Measurements from ENCODE around the gene PDE3B. TPM values are rescaled to one million over a fixed set of nuclear protein-coding genes. Genes with fewer than 3 reads are reported as not detected.

Gene PDE3B
- total RNA-seq, 3 donors from 2014 or later (not counting 1 experiment from before 2014, with no cell fraction given), result 18.2 to 42.3 (median 34.5) TPM

GRCh38 chr11:14622223-14622954, 21.2 kb upstream of the PDE3B start:
- H3K9me3 ChIP-seq (ENCODE audit: control insufficient read depth, insufficient read depth, low read length), result no peaks in the 10 kb centered on the region
- intact Hi-C loops (cut with micrococcal nuclease), result no loop called here
- H3K36me3 Mint-ChIP-seq, result no peaks in the 10 kb centered on the region
- H3K27me3 Mint-ChIP-seq (ENCODE audit: low read depth in 2 of 2), result no peaks in the 10 kb centered on the region
- no peak for TF ChIP-seq CTCF (IDR thresholded peaks at IDR 0.05)
- no peak for ATAC-seq
- no peak overlapping the region for H3K4me3 Mint-ChIP-seq
- H3K27me3 ChIP-seq (ENCODE audit: control insufficient read depth, insufficient read depth, low read length), result no peaks in the 10 kb centered on the region
- no peak for DNase-seq
- no peak overlapping the region for H3K27ac Mint-ChIP-seq
- WGBS (ENCODE audit: insufficient coverage), result 85% methylated on average over 5 of the region's 5 CpGs
- no peaks in the 10 kb centered on the region for H3K36me3 ChIP-seq (ENCODE audit: control insufficient read depth, insufficient read depth, low read length)
- no peak overlapping the region for H3K4me3 ChIP-seq (ENCODE audit: low read length)
- no peak overlapping the region for H3K27ac ChIP-seq (ENCODE audit: low read length)
- H3K9me3 Mint-ChIP-seq, result no peaks in the 10 kb centered on the region
- no peaks in the 10 kb centered on the region for H3K4me1 ChIP-seq (ENCODE audit: control insufficient read depth, insufficient read depth, low read length)
- H3K4me1 Mint-ChIP-seq, result peaks cover 10 to 14% of the 10 kb centered on the region in 2 donors

DNA sequence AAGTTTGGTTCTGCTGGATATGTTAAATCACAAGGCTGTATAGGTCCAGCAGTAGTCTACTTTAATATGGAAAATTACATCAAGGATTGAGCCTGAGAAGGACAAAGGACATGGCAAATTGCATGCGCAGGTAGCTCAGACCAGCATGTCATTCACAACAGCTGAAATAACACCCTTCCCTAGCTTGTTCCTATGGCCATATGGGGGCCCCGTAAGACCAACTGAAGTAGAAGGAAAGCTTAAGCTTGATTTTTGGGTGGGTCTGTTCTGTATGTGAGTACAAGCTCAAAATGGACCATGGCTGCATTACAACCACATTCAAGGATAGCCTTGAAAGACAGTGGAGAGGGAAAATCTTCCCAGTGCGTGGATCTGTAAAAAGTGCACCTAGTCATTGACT, 20.6 kb upstream of the PDE3B start:
- H3K4me3 ChIP-seq (ENCODE audit: low read length), result no peak overlapping the region

GRCh38 chr11:14625586-14626205, 17.9 kb upstream of the PDE3B start:
- H3K27ac Mint-ChIP-seq, result peak overlapping the region in 1 of 2 donors; percentile 44
- H3K36me3 Mint-ChIP-seq, result no peaks in the 10 kb centered on the region

More for the DNA sequence above, 20.6 kb upstream of the PDE3B start:
- no peak overlapping the region for H3K4me3 Mint-ChIP-seq
- H3K9me3 ChIP-seq (ENCODE audit: control insufficient read depth, insufficient read depth, low read length), result no peaks in the 10 kb centered on the region
- no peaks in the 10 kb centered on the region for H3K4me1 ChIP-seq (ENCODE audit: control insufficient read depth, insufficient read depth, low read length)
- no peak overlapping the region for H3K27ac Mint-ChIP-seq
- H3K27me3 Mint-ChIP-seq (ENCODE audit: low read depth in 2 of 2), result no peaks in the 10 kb centered on the region
- H3K27me3 ChIP-seq (ENCODE audit: control insufficient read depth, insufficient read depth, low read length), result no peaks in the 10 kb centered on the region
- no peaks in the 10 kb centered on the region for H3K36me3 Mint-ChIP-seq
- ATAC-seq, result peak in 1 of 3 donors; percentile 49
- intact Hi-C loops (cut with micrococcal nuclease), result no loop called here
- peaks cover 10 to 12% of the 10 kb centered on the region in 2 donors for H3K4me1 Mint-ChIP-seq
- no peaks in the 10 kb centered on the region for H3K36me3 ChIP-seq (ENCODE audit: control insufficient read depth, insufficient read depth, low read length)
- no peak for TF ChIP-seq CTCF (IDR thresholded peaks at IDR 0.05)
- peak in 1 of 2 donors; percentile 47 for DNase-seq
- no peaks in the 10 kb centered on the region for H3K9me3 Mint-ChIP-seq
- WGBS (ENCODE audit: insufficient coverage), result 95% methylated on average over 3 of the region's 3 CpGs
- H3K27ac ChIP-seq (ENCODE audit: low read length), result no peak overlapping the region

More at GRCh38 chr11:14625586-14626205, 17.9 kb upstream of the PDE3B start:
- DNase-seq, result no peak
- Histone ChIP-seq H3K36me3 (ENCODE audit: control insufficient read depth, insufficient read depth, low read length) (no peaks in the 10 kb centered on the region), H3K4me3 (ENCODE audit: low read length) (no peak overlapping the region), H3K9me3 (ENCODE audit: control insufficient read depth, insufficient read depth, low read length) (no peaks in the 10 kb centered on the region), H3K4me1 (ENCODE audit: control insufficient read depth, insufficient read depth, low read length) (no peaks in the 10 kb centered on the region), H3K27ac (ENCODE audit: low read length) (peak overlapping the region; percentile 48), H3K27me3 (ENCODE audit: control insufficient read depth, insufficient read depth, low read length) (no peaks in the 10 kb centered on the region)
- Mint-ChIP-seq H3K4me3 (no peak overlapping the region), H3K27me3 (ENCODE audit: low read depth in 2 of 2) (no peaks in the 10 kb centered on the region), H3K9me3 (no peaks in the 10 kb centered on the region), H3K4me1 (peaks cover 10% of the 10 kb centered on the region in 2 donors)
- WGBS (ENCODE audit: insufficient coverage), result 38% methylated on average over 1 of the region's 3 CpGs
- no peak for TF ChIP-seq CTCF (IDR thresholded peaks at IDR 0.05)
- no peak for ATAC-seq
- intact Hi-C loops (cut with micrococcal nuclease), result no loop called here

All from natural killer cell (primary cell).